Measurements from ENCODE around the gene SPEN.
"Not testable (repeated sequence)": the region's sequence is repeated elsewhere in the genome, so short reads cannot be mapped to it uniquely, and the experiment has no call there.

Gene SPEN

GRCh38 chr1:15858069-15858670 lies 10.7 kb downstream of the SPEN start:
- DNase-seq (no peak), ATAC-seq (no peak)

- ATAC-seq (no peak), DNase-seq (no peak)
Observed at GRCh38 chr1:15858672-15859372, 11.3 kb downstream of the SPEN start.

GRCh38 chr1:15863156-15863901 lies 15.8 kb downstream of the SPEN start:
- DNase-seq (no peak), ATAC-seq (no peak)

- no peak for DNase-seq
- no peak for ATAC-seq
Observed at GRCh38 chr1:15866721-15867201, 19.3 kb downstream of the SPEN start.

- DNase-seq (no peak), ATAC-seq (no peak)
Observed at GRCh38 chr1:15867288-15867687, 19.8 kb downstream of the SPEN start.

- ATAC-seq (no peak), DNase-seq (no peak)
Observed at GRCh38 chr1:15869413-15869812, 21.9 kb downstream of the SPEN start.

- no peak for DNase-seq
- no peak for ATAC-seq
Observed at GRCh38 chr1:15870421-15870820, 22.9 kb downstream of the SPEN start.

GRCh38 chr1:15874471-15874870 lies 27.0 kb downstream of the SPEN start:
- no peak for DNase-seq
- no peak for ATAC-seq

- no peak for DNase-seq
Observed at GRCh38 chr1:15876357-15877055, 29.0 kb downstream of the SPEN start.

GRCh38 chr1:15881961-15882360 lies 34.5 kb downstream of the SPEN start:
- ATAC-seq = no peak
- no peak for DNase-seq

More at GRCh38 chr1:15876357-15877055, 29.0 kb downstream of the SPEN start:
- no peak for ATAC-seq

- DNase-seq = peak; percentile 29
- peak; percentile 66 for ATAC-seq
Observed at GRCh38 chr1:15882665-15883064, 35.2 kb downstream of the SPEN start.

GRCh38 chr1:15883326-15883725 lies 35.8 kb downstream of the SPEN start:
- peak; percentile 19 for ATAC-seq

GRCh38 chr1:15884477-15884876 lies 37.0 kb downstream of the SPEN start:
- ATAC-seq (no peak), DNase-seq (no peak)

More at GRCh38 chr1:15883326-15883725, 35.8 kb downstream of the SPEN start:
- no peak for DNase-seq

- DNase-seq = no peak
- ATAC-seq = no peak
Observed at GRCh38 chr1:15885269-15885668, 37.8 kb downstream of the SPEN start.

GRCh38 chr1:15885701-15886610 lies 38.4 kb downstream of the SPEN start:
- DNase-seq = peak; percentile 55
- peak; percentile 38 for ATAC-seq

- DNase-seq = no peak
- ATAC-seq = no peak
Observed at GRCh38 chr1:15886611-15887167, 39.2 kb downstream of the SPEN start.

GRCh38 chr1:15892857-15893599 lies 45.5 kb downstream of the SPEN start:
- ATAC-seq, DNase-seq: not testable (repeated sequence)

- ATAC-seq (no peak), DNase-seq (no peak)
Observed at GRCh38 chr1:15895233-15895632, 47.7 kb downstream of the SPEN start.

GRCh38 chr1:15896841-15897610 lies 49.5 kb downstream of the SPEN start:
- not testable (repeated sequence) for DNase-seq, ATAC-seq
